Testis (tissue), 5 donors: ENCODE measurements around the gene OR4F17. TPM values are rescaled to one million over a fixed set of nuclear protein-coding genes. Genes with fewer than 3 reads are reported as not detected.
"Not testable (repeated sequence)": the region's sequence is repeated elsewhere in the genome, so short reads cannot be mapped to it uniquely, and the experiment has no call there.

Experiments used
- DNase-seq: peaks from one replicate; pipeline ENCODE4 v3.0.0-alpha.2; 2019
- H3K27ac ChIP-seq, 2 donors: fragments of 200-600 bp; sonication (generic); one replicate each; pipeline ENCODE4 v1.5.1; 2019
- H3K27me3 ChIP-seq: fragments of 200-600 bp; sonication (generic); one replicate; pipeline ENCODE4 v1.5.1; 2019
- H3K36me3 ChIP-seq: fragments of 200-600 bp; sonication (generic); one replicate; pipeline ENCODE4 v1.5.1; 2017; ENCODE audit warnings: low read depth; ENCODE audit errors: missing control alignments
- H3K4me1 ChIP-seq: fragments of 200-600 bp; sonication (generic); one replicate; pipeline ENCODE4 v1.5.1; 2019
- H3K4me3 ChIP-seq, 2 donors: fragments of 200-600 bp; sonication (generic); one replicate each; pipeline ENCODE4 v1.5.1; 2017 to 2019
- H3K9me3 ChIP-seq: fragments of 200-600 bp; sonication (generic); one replicate; pipeline ENCODE4 v1.5.1; 2017
- WGBS, 2 donors: methylation state at CpG; one replicate each; pipeline ENCODE4 v1.1.5; 2018; 5-methylcytosine and 5-hydroxymethylcytosine counted together
- intact Hi-C: fragments of 100-400 bp; cut with DNase I; formaldehyde crosslinking; loops from one replicate; pipeline ENCODE4 v1.15.1; 2023; ENCODE audit warnings: low total_unique reads
- long read RNA-seq, 2 donors: transcript quantifications; one replicate each; lab custom pipeline, GENCODE V29; 2026
- polyA plus RNA-seq: library from polyadenylated mRNA; stranded (reverse); fragments of 350-450 nt; fragmentation: Illumina TruSeq; extraction: RNeasy Lipid Tissue Mini Kit (QIAGEN cat#74804); gene quantifications from one replicate; pipeline ENCODE4 v1.2.3, GENCODE V29; 2014; ENCODE audit warnings: low read depth, low replicate concordance; ENCODE audit not compliant: insufficient read depth
- total RNA-seq, 2 donors: library from RNA; depleted of rRNA; stranded (reverse); fragments of >200 nt; gene quantifications; one replicate each; pipeline ENCODE4 v1.2.3, GENCODE V29; 2016

Gene OR4F17
- not detected for total RNA-seq
- polyA plus RNA-seq, result not detected
- long read RNA-seq, donor 1, result 0 reads
- long read RNA-seq, donor 2, partial matches to known transcripts, result 0 of 1 reads
- long read RNA-seq, donor 2, other reads (novel, unspliced or antisense), result 0 of 1 reads

- intact Hi-C loops, H3K27ac ChIP-seq, H3K4me3 ChIP-seq, H3K4me1 ChIP-seq, DNase-seq, H3K27me3 ChIP-seq, H3K36me3 ChIP-seq, H3K9me3 ChIP-seq: not testable (repeated sequence)
These were observed at the start of gene OR4F17 for GRCh38 chr19:106804-107203. OR4F17 (plus strand) TSS chr19:107104; CDS start chr19:110679, 3,575 bp downstream.

GRCh38 chr19:70793-71192 is 36.1 kb upstream of the OR4F17 start:
- H3K4me3 ChIP-seq, H3K36me3 ChIP-seq, H3K27me3 ChIP-seq, H3K27ac ChIP-seq, H3K9me3 ChIP-seq, H3K4me1 ChIP-seq, intact Hi-C loops: not testable (repeated sequence)
- no CpG with 5 or more reads among the region's 54 CpGs for WGBS, 2 donors
- peak; percentile 31 for DNase-seq

- H3K27ac ChIP-seq, H3K4me1 ChIP-seq, H3K4me3 ChIP-seq, intact Hi-C loops, H3K27me3 ChIP-seq, DNase-seq, H3K9me3 ChIP-seq, H3K36me3 ChIP-seq: not testable (repeated sequence)
These were observed 24.0 kb upstream of the OR4F17 start for GRCh38 chr19:82864-83263.

GRCh38 chr19:83626-84025 is 23.3 kb upstream of the OR4F17 start:
- H3K36me3 ChIP-seq, H3K4me3 ChIP-seq, intact Hi-C loops, H3K27me3 ChIP-seq, H3K27ac ChIP-seq, DNase-seq, H3K4me1 ChIP-seq, H3K9me3 ChIP-seq: not testable (repeated sequence)
- WGBS, 2 donors, result no CpG with 5 or more reads among the region's 1 CpG

GRCh38 chr19:90678-91077 is 16.2 kb upstream of the OR4F17 start:
- H3K4me3 ChIP-seq, H3K9me3 ChIP-seq, H3K4me1 ChIP-seq, DNase-seq, intact Hi-C loops, H3K36me3 ChIP-seq, H3K27ac ChIP-seq, H3K27me3 ChIP-seq: not testable (repeated sequence)
- WGBS, 2 donors, result 77 to 78% methylated on average over 4 of the region's 4 CpGs

GRCh38 chr19:94794-95193 is 12.1 kb upstream of the OR4F17 start:
- no CpG with 5 or more reads among the region's 1 CpG for WGBS, 2 donors
- H3K4me3 ChIP-seq, H3K36me3 ChIP-seq, H3K9me3 ChIP-seq, intact Hi-C loops, DNase-seq, H3K27me3 ChIP-seq, H3K4me1 ChIP-seq, H3K27ac ChIP-seq: not testable (repeated sequence)

GRCh38 chr19:97647-98046 is 9.3 kb upstream of the OR4F17 start:
- H3K4me3 ChIP-seq, H3K4me1 ChIP-seq, H3K27me3 ChIP-seq, intact Hi-C loops, DNase-seq, H3K9me3 ChIP-seq, H3K36me3 ChIP-seq, H3K27ac ChIP-seq: not testable (repeated sequence)
- WGBS, 2 donors, result no CpG with 5 or more reads among the region's 3 CpGs

- DNase-seq, intact Hi-C loops, H3K4me1 ChIP-seq, H3K27me3 ChIP-seq, H3K27ac ChIP-seq, H3K36me3 ChIP-seq, H3K9me3 ChIP-seq, H3K4me3 ChIP-seq: not testable (repeated sequence)
- WGBS, 2 donors, result no CpG with 5 or more reads among the region's 5 CpGs
These were observed 13.7 kb downstream of the OR4F17 start for GRCh38 chr19:120443-121140.

Other genes starting within 250 kb of the OR4F17 start
- gene PLPP2, start 184.3 kb downstream of the OR4F17 start, total RNA-seq, result 10 to 100 TPM; 18.1 to 21.4 TPM
- gene PLPP2, start 184.3 kb downstream of the OR4F17 start, polyA plus RNA-seq, result 12.0 TPM
- 10 to 100 TPM; 47.6 to 54.6 TPM for gene MIER2, start 237.7 kb downstream of the OR4F17 start, total RNA-seq
- 64.0 TPM for gene MIER2, start 237.7 kb downstream of the OR4F17 start, polyA plus RNA-seq